GM21576 (cell line): ENCODE results near the gene IRF8.

ENCODE experiments used
- ATAC-seq: cut with Tn5 transposase; IDR thresholded peaks from one replicate; pipeline ENCODE4 v1.9.1; 2021; ENCODE audit warnings: mild to moderate bottlenecking, moderate library complexity; ENCODE audit not compliant: unreplicated experiment

IRF8 gene

DNA sequence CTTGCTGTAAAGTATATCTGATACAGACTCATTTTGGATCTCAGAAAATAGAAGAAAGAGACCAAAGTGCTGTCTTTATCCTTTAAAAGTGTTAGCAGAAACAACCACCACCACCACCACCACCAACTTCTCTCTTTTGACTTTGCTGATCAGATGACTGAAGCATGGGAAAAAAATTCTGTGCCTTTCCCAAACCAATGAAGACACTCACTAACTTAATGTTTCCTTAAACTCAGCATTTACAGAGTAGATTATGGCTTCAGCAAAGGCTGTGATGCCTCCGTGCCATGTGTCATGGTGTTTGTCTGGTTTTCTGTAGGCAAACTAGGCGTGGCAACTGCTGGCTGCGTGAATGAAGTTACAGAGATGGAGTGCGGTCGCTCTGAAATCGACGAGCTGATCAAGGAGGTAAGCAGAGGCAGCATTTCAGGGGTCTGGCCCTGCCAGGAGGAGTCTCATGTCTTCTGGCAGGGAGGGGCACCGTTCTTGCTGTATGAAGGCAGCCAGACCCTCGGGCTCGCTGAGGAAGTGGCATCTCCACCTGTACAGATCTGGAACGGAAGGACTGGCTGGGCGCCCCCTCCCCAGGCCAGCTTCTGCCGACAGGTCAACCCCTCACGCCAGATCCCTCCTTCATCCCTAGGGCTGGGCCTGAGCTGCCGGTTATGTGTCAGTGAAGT lies 12.4 kb downstream of the IRF8 start:
- no peak for ATAC-seq

DNA sequence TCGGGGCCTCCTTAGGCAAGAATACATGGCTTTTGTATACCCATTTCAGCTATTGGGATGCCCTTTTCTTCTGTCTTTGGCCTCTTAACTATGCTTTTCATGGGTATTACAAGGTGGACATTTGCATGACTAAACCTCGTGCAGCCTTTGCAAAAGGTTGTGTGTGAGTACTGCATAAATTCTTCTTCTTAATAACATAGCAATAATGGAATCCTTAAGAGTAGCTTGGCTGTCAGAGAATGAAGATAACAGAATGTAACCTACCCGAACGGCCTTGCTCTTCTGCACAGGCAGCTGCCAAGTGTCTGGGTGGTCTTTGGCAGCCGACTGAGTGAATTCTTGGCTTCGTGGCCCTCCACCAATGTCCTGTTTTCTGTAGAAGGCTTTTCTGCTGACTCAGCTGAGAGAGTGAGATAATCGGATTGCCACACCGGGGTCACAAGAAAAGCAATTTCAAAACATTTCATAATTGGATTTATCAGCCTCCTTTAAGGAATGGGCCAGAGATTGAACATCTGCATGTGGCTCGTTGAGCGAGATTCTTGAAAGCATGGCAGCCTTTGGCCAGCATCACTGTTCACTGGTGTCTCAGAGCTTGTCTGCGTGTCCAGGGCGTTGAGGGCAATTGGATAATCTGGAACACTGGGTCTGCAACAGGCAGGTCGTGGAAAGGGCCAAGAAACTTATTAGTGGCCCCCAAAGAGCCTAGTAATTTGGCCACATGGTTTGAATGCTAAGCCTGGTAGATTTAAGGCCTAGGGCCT lies 13.4 kb downstream of the IRF8 start:
- ATAC-seq, result no peak

DNA sequence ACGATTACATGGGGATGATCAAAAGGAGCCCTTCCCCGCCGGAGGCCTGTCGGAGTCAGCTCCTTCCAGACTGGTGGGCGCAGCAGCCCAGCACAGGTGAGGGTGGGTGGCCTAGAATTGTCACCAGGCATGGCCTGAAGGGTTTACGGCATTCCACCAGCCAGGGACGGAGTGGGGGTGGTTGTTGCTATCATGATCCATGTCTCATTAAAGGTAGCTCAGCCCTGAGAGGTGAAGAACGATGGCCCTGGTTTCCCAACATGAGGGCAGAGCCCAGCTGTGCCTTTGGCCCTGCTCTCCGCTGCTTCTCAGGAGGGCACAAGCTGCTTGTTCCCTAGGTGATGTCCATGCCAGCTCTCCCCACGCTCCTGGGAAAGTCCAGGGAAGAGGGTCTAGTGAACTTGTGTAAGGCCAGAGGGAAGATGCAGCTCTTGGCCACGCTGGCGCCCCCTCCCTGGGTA lies 14.2 kb downstream of the IRF8 start:
- no peak for ATAC-seq

DNA sequence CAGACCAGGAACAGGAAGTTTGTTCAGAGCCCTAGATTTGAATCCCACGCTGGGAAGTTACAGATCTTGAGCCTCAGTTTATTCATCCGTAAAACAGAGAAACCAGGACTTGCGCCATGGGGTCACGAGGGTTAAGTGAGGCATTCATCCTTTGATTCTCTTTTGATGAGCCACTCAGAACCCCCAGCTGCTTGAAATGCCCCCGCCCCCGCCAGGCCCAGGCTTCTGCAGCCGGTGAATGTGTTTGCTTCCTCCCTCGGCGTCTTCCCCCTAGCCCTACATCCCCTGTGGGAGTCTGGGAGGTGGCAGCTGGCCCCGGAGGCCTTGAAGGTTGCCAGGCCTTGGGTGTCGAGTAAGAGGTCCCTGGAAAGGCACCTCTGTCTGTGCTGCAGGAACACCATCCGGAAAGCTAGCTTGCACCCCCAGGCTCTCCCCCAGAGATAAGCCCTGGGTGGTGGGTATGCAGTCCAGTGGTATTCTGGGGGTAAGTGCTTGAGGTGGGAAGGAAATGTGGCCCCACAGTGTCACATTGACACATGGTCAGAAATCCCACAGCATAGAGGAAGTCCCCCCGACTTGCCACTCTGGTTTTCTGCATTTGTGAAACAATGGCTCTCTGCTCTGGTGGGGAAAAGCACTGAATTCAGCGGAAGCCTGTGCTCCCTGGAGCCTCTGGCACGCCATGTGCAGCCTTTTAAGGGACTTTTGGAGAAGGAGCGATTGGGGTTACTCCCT lies 14.9 kb downstream of the IRF8 start:
- no peak for ATAC-seq

DNA sequence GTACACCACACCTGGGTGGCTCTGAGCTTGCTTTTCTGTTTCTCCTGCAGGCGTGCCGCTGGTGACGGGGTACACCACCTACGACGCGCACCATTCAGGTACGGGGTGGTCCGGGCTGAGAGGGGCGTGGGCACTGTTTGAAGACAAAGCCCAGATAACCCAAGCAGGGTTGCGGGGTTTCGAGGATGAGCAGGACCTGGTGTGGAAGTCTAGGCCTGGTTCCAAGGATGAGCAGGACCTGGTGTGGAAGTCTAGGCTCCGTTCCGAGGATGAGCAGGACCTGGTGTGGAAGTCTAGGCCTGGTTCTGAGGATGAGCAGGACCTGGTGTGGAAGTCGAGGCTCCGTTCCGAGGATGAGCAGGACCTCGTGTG lies 15.4 kb downstream of the IRF8 start:
- ATAC-seq, result no peak

DNA sequence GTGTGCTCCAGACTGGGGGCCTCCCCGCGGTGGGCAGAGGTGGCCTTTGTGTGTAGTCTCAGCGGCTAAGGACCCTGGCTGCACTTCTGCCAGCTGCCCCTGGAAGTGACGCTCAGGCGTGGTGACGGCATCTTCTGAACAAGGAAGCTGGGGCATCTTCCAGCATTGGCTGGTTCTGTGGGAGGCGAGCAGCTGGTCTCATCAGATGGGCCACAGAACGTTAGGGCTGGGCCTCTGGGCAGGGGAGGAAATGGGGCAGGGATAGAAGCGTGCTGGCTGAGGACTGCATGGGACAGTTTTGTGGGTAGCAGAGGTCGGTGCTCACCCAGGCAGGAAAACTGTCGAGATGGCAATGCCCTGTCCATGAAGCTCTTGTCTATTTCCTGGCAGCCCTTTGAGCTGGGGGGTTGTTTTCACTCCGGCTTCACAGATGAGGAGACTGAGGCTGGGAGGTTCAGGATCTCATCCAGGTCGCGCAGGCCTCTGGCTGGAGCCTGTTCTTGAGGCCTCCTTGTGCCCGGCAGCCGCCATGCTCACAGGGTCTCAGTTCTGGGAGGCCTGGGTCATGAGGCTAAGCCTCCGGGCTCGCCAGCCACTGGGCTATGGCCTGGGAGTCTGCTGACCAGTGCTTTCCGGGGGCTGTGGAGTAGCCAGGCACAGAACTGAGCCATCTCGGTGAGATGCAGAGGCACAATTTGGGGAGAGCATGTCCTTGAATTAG lies 16.3 kb downstream of the IRF8 start:
- no peak for ATAC-seq

DNA sequence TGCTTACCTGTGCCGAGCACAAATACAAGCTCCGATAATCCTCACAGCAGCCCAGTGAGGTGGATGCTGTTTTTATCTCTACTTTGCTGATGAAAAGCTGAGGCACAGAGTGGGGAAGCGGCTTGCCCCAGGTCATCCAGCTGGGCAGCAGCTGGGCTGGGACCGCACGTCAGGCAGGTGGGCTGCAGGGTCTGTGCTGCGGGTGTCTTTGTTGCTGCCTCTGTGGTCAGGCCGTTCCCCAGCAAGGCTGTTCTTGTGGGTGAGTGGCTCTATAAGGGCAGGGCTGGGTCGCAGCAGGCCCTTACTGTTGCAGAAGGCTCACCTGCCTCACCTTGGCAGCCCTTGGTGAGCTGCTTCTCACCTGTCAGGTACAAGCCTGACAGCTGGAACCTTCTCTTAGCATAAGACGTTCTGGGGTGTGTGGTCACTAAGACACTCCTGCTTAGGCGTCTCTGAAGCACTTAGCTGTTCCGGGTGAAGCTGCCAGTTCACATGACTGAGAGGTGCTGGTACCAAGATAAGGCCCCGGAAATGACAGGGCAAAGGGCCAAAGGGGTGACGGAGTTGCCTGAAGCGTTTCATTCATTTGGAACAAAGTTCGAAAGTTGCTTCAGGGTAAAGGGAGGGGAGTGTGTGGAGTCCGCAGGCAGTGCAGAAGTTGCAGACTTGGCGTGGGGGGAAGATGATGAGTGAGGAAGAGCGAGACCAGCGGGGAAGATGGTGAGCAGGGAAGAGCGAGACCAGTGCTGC lies 17.4 kb downstream of the IRF8 start:
- ATAC-seq, result no peak

DNA sequence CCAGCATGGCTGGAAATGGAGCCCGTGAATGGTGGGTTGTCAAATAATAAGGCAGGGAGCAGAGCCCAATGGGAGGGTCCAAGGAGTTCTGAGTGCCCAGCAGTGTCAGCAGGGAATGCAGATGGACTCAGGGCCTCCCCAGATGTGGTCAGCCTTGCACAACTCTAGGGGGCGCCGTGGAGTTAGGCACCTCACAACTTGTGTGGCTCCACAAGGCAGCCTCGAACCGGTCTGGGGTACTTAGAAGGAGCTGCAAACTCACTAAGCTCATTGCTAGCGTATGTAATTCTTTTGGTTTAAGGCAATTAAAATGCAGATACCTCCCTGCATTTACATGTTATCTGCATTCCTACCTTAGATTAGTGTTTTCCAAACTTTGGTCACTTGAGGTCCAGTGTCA lies 18.1 kb downstream of the IRF8 start:
- ATAC-seq, result no peak

DNA sequence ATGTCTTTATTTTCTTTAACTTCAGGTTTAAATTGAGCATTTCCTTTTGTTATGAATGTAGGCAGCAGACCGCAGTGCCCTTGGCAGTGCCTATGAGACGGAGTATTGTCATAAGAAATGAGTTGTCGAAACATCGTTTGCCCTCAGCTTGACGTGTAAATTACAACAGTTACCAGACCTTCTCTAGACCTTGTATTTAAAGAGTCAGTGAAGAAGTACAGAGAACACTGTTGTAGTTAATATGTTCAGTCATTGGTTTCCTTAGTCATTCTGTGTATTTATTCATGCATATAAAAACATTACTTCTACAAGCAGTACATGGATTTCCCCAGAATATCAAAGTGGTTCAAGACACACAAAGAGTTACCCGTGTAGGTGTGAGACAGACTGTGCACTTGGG lies 19.0 kb downstream of the IRF8 start:
- no peak for ATAC-seq

DNA sequence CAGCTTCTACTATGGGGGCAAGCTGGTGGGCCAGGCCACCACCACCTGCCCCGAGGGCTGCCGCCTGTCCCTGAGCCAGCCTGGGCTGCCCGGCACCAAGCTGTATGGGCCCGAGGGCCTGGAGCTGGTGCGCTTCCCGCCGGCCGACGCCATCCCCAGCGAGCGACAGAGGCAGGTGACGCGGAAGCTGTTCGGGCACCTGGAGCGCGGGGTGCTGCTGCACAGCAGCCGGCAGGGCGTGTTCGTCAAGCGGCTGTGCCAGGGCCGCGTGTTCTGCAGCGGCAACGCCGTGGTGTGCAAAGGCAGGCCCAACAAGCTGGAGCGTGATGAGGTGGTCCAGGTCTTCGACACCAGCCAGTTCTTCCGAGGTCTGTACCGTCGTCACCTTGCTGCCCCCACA lies 19.5 kb downstream of the IRF8 start:
- no peak for ATAC-seq

DNA sequence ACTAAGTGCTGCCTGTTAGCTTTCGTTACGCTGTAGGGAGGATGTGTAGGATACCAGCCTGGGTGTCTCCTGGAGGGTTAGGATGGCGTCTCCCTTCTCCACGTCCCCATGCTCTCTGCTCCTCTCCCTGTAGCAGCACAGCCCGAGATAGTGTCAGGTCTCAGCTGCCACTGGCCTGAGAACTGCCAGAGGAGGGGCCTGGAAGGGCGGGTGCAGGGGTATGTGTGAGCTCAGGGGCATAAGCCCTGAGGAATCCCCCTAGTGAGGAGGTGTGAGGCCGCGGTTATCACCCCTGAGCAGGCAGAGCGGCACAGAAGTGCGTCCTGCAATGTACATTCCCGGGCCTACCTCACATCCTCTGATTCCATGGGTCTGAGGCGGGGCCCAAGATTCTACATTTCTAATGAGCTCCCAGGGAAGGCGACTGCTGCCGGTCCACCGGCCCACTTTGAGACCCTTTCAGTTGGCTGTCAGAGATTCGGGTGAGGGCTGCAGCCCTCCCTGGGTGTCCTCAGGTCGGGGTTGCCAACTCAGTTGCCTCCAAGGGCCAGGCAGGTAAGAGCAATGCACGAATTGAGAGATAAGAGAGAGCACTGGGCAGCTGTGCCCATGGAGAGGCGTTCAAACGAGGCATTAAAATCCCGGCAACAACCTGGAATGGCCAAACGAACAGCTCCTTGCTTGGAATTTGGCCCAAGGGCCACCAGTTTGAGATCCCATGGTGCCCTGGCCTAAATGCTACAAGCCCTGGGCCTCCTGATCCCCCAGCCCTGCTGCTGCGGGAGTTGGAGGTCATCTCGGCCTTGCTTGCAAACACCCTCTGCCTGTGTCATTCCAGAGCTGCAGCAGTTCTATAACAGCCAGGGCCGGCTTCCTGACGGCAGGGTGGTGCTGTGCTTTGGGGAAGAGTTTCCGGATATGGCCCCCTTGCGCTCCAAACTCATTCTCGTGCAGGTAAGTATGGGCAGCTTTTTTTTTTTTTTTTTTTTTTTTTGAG lies 20.6 kb downstream of the IRF8 start:
- ATAC-seq, result no peak

DNA sequence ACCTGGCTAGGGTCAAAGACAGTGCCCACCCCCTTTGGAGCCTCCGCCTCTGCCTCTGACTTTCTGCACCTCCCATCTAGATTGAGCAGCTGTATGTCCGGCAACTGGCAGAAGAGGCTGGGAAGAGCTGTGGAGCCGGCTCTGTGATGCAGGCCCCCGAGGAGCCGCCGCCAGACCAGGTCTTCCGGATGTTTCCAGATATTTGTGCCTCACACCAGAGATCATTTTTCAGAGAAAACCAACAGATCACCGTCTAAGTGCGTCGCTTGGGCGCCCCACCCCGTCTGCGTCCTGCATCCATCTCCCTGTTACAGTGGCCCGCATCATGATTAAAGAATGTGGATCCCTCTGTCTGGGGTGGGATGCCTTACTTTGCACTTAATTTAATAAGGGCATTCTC lies 22.1 kb downstream of the IRF8 start:
- no peak for ATAC-seq

DNA sequence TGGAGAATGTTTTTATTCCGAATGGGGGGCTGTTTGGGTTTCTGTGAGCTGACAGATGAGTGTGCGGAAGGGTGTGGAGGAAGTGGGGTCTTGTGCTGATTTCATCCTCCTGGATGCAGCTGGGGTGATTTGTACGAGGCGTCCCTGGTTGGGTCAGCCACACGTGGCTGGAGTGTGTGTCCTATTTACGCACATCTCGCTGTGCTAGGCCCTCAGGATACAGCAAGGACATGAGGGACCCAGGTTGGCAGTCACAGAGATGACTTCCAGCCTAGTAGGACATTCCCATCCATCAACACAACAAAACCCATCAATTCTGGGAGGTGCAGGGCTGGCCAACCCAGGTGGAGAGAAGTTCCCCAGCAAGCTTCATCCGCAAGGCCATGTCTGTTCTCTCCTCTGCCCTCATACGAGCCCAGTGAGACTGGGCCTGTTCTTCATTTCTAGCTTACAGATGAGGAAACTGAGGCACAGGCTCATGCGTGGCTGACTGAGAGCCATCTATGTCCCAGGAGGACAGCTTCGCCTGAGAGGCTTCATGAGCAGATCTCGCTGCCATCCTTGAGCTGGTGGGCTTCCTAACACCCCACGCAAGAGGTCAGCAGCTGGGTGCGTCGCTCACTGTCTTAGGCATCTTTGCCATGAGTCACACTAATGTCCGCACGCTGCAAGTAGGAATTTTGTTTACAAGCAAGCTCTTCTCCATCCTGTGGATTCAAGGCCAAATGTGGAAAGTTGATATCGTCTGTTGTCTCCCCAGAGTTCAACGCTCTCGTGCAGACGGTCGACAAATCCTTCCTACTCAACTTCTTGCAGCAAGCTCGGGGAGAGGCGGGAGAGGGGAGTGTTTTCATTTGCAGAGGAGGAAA lies 24.4 kb downstream of the IRF8 start:
- no peak for ATAC-seq

DNA sequence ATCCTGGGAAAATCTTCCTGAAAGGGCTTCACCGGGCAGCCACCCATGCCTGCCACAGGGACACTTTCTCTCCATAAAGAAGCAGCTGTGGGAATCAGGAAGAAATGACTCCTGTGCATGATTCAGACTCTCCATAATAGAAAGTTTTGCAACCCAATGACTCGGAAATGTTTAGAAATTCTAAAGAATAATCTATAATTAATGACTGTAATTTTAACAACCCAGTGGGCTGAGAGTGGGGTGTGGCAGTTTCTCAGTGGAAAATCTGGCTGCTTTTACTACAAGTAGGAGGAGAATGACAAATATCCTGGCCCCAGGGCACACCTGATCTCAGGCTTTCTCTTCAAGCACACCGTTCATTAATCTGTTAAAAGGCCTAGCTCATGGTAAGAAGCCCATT lies 25.7 kb downstream of the IRF8 start:
- no peak for ATAC-seq

DNA sequence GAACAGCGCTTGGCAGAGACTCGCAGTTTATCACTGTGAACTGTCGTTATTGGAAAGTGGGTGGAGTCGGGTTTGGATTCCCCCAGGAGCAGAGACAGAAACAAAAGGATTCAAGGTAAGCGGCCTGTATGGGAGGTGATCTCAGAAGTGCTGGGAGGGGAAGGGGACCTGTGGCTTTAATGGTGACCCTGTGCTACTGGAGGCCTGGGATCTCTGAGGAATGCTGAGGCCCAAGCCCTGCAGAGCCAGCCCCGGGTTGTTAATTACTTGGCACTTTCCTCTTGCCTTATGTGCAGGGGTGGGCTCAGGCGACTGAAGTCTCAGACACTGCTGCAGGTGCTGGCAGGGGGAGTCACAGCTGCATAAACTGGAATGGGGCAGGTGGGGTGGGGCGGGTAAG lies 27.4 kb downstream of the IRF8 start:
- no peak for ATAC-seq

DNA sequence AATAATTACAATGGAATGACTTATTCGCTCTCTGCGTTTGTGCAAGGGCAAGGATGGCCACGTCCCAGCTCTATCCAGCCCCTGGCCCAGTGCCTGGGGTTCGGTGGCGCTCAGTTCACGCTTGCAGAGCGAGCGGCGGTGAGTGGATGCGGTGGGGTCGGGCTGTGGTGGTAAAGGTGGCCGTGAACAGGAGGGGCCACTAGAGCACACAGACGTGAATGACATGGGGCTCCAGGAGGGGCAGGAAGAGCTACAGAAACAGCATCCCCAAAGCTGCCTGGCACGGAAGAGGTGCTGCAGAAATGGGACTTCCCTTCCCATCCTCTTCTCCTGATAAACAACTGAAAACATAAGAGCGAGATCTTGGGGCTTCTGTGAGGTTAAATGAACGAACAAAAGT lies 28.4 kb downstream of the IRF8 start:
- no peak for ATAC-seq

DNA sequence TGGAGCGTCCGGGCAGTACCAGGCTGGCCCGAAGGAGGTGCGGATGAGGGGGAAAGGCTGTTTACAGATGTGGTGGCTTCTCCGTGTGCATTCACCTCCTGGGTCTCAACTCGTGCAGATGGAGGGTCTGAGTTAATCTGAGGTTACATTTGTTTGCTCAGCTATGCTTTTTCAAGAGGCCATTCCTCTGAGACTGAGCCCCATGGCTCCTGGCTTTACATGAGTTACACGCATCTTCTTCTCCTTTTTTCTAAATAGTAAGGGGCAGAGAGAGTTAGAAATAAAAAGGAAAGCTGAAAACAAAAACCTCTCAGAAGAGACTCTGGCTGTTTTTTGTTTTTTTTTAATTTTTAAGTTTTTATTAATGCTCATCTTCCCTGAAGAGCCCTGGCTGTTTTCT lies 29.0 kb downstream of the IRF8 start:
- no peak for ATAC-seq

DNA sequence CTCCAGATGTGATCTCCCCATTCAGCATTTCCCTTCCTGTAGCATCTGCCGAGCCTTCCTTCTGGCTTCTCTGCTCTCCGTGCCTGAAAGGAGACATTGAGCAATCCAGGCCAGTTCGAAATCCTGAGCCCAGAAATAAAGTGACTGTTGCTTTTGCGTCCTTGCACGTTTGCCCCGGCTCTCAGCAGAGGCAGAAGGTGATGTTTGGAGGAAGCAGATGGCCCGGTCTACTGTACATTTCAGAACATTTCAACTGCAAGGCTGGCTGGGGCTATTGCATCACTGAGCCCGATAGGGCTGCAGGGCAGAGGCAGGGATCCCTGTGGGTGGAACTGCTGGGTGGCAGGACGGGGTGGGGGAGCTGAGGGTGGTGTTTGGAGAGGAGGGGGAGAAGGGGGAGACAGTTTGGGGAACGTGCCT lies 29.4 kb downstream of the IRF8 start:
- no peak for ATAC-seq
